B cell (primary cell): Measurements from ENCODE around the gene ZNF334. TPM values are rescaled to one million over a fixed set of nuclear protein-coding genes. Genes with fewer than 3 reads are reported as not detected.

Source experiments
- ATAC-seq: fragments of 200-7000 bp; cut with Tn5 transposase; one replicate; pipeline ENCODE4 v1.10.0; 2021; ENCODE audit warnings: low read depth, mild to moderate bottlenecking, moderate number of reproducible peaks, moderate library complexity
- CTCF ChIA-PET: fragments of 350-600 bp; sonication (Branson Sonifier 250); formaldehyde crosslinking; loops from one replicate; lab custom pipeline; 2021; ENCODE audit warnings: antibody characterized with exemption, inconsistent platforms; lab: Charles Lee
- POLR2A ChIA-PET: fragments of 350-600 bp; sonication (Branson Sonifier 250); formaldehyde crosslinking; loops from one replicate; lab custom pipeline; 2021; ENCODE audit warnings: antibody characterized with exemption; lab: Charles Lee
- DNase-seq: peaks from one replicate; pipeline ENCODE4 v3.0.0; 2013
- H2AFZ ChIP-seq: 2 replicates; pipeline ENCODE4 v1.6.1; 2012; ENCODE audit warnings: mild to moderate bottlenecking, low read depth, low read length; ENCODE audit not compliant: insufficient read depth, poor library complexity, severe bottlenecking
- H3K27ac ChIP-seq, 2 donors: 1 replicate in 1 of 2; 2 replicates in 1 of 2; pipeline ENCODE4 v1.5.1; 2012 to 2013; ENCODE audit warnings: low read length in 2 of 2, mild to moderate bottlenecking in 2 of 2, moderate library complexity in 1 of 2
- H3K27me3 ChIP-seq, 4 experiments: fragments of 200-600 bp in 1 of 4; sonication (generic) in 1 of 4; replicated peaks in 1 of 4; 1 replicate in 2 of 4; 2 replicates in 2 of 4; pipeline versions ENCODE4 v1.6.1 to v1.7.0; 2013 to 2016; ENCODE audit warnings: low read length in 3 of 4, mild to moderate bottlenecking in 2 of 4, mixed read lengths in 1 of 4, moderate library complexity in 1 of 4; ENCODE audit not compliant: insufficient read depth in 4 of 4, control insufficient read depth in 3 of 4; ENCODE audit errors: control extremely low read depth in 1 of 4
- H3K36me3 ChIP-seq, 2 experiments: replicated peaks in 1 of 2; 1 replicate in 1 of 2; 2 replicates in 1 of 2; pipeline versions ENCODE4 v1.6.1 to v1.7.1; 2013; ENCODE audit warnings: low read length in 1 of 2; ENCODE audit not compliant: insufficient read depth in 2 of 2, control insufficient read depth in 1 of 2; ENCODE audit errors: control extremely low read depth in 1 of 2, extremely low read depth in 1 of 2
- H3K4me1 ChIP-seq, 2 donors: fragments of 200-600 bp in 1 of 2; sonication (generic) in 1 of 2; 1 replicate in 1 of 2; 2 replicates in 1 of 2; pipeline versions ENCODE4 v1.5.1 to v1.6.1; 2013 to 2017; ENCODE audit warnings: low read length in 2 of 2; ENCODE audit not compliant: control insufficient read depth in 2 of 2, insufficient read depth in 2 of 2
- H3K4me2 ChIP-seq: replicated peaks from 2 replicates; pipeline ENCODE3; 2012; ENCODE audit warnings: mild to moderate bottlenecking, low read depth, low read length; ENCODE audit not compliant: poor library complexity, severe bottlenecking
- H3K4me3 ChIP-seq, 5 experiments: fragments of 200-600 bp in 1 of 5; sonication (generic) in 1 of 5; 1 replicate in 3 of 5; 2 replicates in 2 of 5; pipeline versions ENCODE4 v1.5.1 to v1.7.0; 2011 to 2016; ENCODE audit warnings: low read length in 4 of 5, mild to moderate bottlenecking in 4 of 5, low read depth in 2 of 5, control low read depth in 1 of 5, moderate library complexity in 1 of 5; ENCODE audit not compliant: insufficient read depth in 1 of 5; ENCODE audit errors: control extremely low read depth in 1 of 5, extremely low read depth in 1 of 5
- H3K79me2 ChIP-seq: fragments of 200-600 bp; sonication (generic); one replicate; pipeline ENCODE4 v1.6.0; 2016; ENCODE audit warnings: low read length; ENCODE audit not compliant: control insufficient read depth, insufficient read depth
- H3K9ac ChIP-seq: fragments of 200-600 bp; sonication (generic); 2 replicates; pipeline ENCODE4 v1.6.1; 2017; ENCODE audit warnings: mild to moderate bottlenecking, low read length, moderate library complexity
- H3K9me3 ChIP-seq, 3 donors: one replicate each; pipeline versions ENCODE4 v1.6.1 to v1.7.1; 2013; ENCODE audit warnings: low read length in 2 of 3; ENCODE audit not compliant: control insufficient read depth in 2 of 3, insufficient read depth in 1 of 3; ENCODE audit errors: control extremely low read depth in 1 of 3
- H4K20me1 ChIP-seq: 2 replicates; pipeline ENCODE4 v1.6.0; 2012; ENCODE audit warnings: mild to moderate bottlenecking, low read length; ENCODE audit not compliant: insufficient read depth, control insufficient read depth, poor library complexity, severe bottlenecking
- H3K27ac Mint-ChIP-seq: one replicate; pipeline ENCODE4 v1.8.0; 2021; ENCODE audit warnings: mixed read lengths
- H3K27me3 Mint-ChIP-seq: one replicate; pipeline ENCODE4 v1.8.0; 2021; ENCODE audit warnings: mixed read lengths
- H3K4me1 Mint-ChIP-seq: one replicate; pipeline ENCODE4 v1.8.0; 2021; ENCODE audit warnings: mixed read lengths
- H3K4me3 Mint-ChIP-seq: one replicate; pipeline ENCODE4 v1.8.0; 2021; ENCODE audit warnings: mixed read lengths
- H3K9me3 Mint-ChIP-seq: one replicate; pipeline ENCODE4 v1.8.0; 2022; ENCODE audit warnings: mixed read lengths; ENCODE audit not compliant: insufficient read depth
- EZH2 ChIP-seq: IDR thresholded peaks from 2 replicates; pipeline ENCODE4 v1.6.1; 2012; ENCODE audit warnings: borderline replicate concordance, low read depth, mild to moderate bottlenecking, moderate library complexity, low read length; ENCODE audit not compliant: insufficient read depth, poor library complexity, severe bottlenecking
- WGBS: methylation state at CpG from one replicate; pipeline ENCODE4 v1.1.5; 2013; ENCODE audit warnings: missing lambda C conversion rate; ENCODE audit not compliant: insufficient coverage; 5-methylcytosine and 5-hydroxymethylcytosine counted together
- intact Hi-C: fragments of 100-400 bp; cut with micrococcal nuclease; formaldehyde crosslinking; loops from one replicate; pipeline ENCODE4 v1.10.0; 2022
- polyA plus RNA-seq: library from polyadenylated mRNA; depleted of rRNA; stranded (reverse); fragments of >200 nt; gene quantifications from 2 replicates; pipeline ENCODE4 v1.2.3, GENCODE V29; 2012
- total RNA-seq, 2 donors: library from RNA; stranded (reverse); fragments of 120-200 nt in 1 of 2; gene quantifications; 1 replicate in 1 of 2; 2 replicates in 1 of 2; pipeline versions ENCODE4 v1.2.3 to v1.2.4, GENCODE V29; 2013 to 2022
- TF ChIP-seq, protein P1 (sequence below): fragments of 200-600 bp; IDR thresholded peaks from one replicate; pipeline ENCODE4 v1.8.0; 2022; ENCODE audit warnings: antibody characterized with exemption, mild to moderate bottlenecking

The ZNF334 gene
- total and polyA plus RNA-seq, 2 donors (not counting 1 experiment from before 2014, with no cell fraction given), result 0.22 to 0.30 TPM

DNA sequence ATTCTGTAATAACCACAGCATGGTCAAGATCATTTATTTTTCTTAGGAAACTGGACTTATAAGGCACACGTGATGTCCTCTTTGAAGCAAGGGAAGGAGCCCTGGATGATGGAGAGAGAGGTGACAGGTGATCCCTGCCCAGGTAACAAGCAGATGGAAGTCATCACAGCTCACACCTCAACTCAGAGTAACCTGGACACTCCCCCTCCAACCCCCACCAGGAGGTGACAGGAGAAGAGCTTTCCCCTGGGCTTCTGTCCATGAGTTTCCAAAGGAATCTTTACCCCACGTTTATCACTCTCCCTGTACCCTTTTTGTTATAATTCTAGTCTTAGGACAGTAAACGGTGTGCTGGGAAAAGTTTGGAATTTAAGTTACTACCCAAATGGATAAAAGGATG lies 28.4 kb downstream of the ZNF334 start:
- peaks cover 50% of the 10 kb centered on the region for H3K27me3 Mint-ChIP-seq
- Histone ChIP-seq H3K79me2 (no peaks in the 10 kb centered on the region), H3K4me1 (no peaks in the 10 kb centered on the region), H3K9ac (no peak overlapping the region), H3K4me2 (no peak overlapping the region), H3K27me3 (peaks cover 0 to 21% (median 12%) of the 10 kb centered on the region in 4 experiments), H3K27ac (no peak overlapping the region), H3K4me3 (no peak overlapping the region), H4K20me1 (no peaks in the 10 kb centered on the region), H3K36me3 (no peaks in the 10 kb centered on the region), H3K9me3 (no peaks in the 10 kb centered on the region), H2AFZ (no peak overlapping the region)
- no peak overlapping the region for H3K4me3 Mint-ChIP-seq
- POLR2A ChIA-PET, result no interaction called here
- intact Hi-C loops, result no loop called here
- H3K4me1 Mint-ChIP-seq, result no peaks in the 10 kb centered on the region
- TF ChIP-seq, protein P1, sequence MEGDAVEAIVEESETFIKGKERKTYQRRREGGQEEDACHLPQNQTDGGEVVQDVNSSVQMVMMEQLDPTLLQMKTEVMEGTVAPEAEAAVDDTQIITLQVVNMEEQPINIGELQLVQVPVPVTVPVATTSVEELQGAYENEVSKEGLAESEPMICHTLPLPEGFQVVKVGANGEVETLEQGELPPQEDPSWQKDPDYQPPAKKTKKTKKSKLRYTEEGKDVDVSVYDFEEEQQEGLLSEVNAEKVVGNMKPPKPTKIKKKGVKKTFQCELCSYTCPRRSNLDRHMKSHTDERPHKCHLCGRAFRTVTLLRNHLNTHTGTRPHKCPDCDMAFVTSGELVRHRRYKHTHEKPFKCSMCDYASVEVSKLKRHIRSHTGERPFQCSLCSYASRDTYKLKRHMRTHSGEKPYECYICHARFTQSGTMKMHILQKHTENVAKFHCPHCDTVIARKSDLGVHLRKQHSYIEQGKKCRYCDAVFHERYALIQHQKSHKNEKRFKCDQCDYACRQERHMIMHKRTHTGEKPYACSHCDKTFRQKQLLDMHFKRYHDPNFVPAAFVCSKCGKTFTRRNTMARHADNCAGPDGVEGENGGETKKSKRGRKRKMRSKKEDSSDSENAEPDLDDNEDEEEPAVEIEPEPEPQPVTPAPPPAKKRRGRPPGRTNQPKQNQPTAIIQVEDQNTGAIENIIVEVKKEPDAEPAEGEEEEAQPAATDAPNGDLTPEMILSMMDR, result no peak
- no peak for TF ChIP-seq EZH2
- no peak overlapping the region for H3K27ac Mint-ChIP-seq
- CTCF ChIA-PET, result interaction anchor here (1.5 kb wide), 1 partner anchor 353 kb away, joined by 3 read pairs; no protein-coding TSS in a partner anchor
- WGBS, result 84% methylated on average over 2 of the region's 3 CpGs
- no peaks in the 10 kb centered on the region for H3K9me3 Mint-ChIP-seq
- DNase-seq (no peak), ATAC-seq (no peak)

DNA sequence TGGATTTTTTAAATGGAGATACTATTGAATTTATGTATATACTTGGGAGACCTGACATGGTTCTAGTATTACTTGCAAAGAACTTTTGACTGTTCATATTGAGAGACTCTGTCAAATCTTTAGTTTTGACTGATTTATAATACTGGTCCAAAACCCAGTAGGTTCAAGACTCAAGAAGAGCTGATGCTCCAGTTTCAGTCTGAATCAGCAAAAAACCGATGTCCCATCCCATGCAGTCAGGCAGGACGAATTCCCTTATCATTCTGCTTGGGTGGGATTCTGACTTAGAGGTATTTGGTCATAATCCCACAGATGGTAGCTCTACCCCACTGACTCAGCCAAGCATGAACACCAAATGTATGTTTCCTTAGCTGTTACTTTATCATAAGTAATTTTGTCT lies 29.5 kb downstream of the ZNF334 start:
- TF ChIP-seq, protein P1, result no peak
- no peak for TF ChIP-seq EZH2
- no peak for DNase-seq
- peaks cover 50% of the 10 kb centered on the region for H3K27me3 Mint-ChIP-seq
- Histone ChIP-seq H3K36me3 (no peaks in the 10 kb centered on the region), H3K4me2 (no peak overlapping the region), H3K27me3 (peaks cover 0 to 18% (median 11%) of the 10 kb centered on the region in 4 experiments), H3K9me3 (no peaks in the 10 kb centered on the region), H3K4me3 (no peak overlapping the region), H3K79me2 (no peaks in the 10 kb centered on the region), H3K4me1 (no peaks in the 10 kb centered on the region), H3K27ac (no peak overlapping the region), H3K9ac (no peak overlapping the region), H4K20me1 (no peaks in the 10 kb centered on the region), H2AFZ (no peak overlapping the region)
- H3K4me3 Mint-ChIP-seq, result no peak overlapping the region
- no CpG with 5 or more reads among the region's 2 CpGs for WGBS
- ChIA-PET POLR2A (no interaction called here), CTCF (no interaction called here)
- no peaks in the 10 kb centered on the region for H3K4me1 Mint-ChIP-seq
- H3K9me3 Mint-ChIP-seq, result no peaks in the 10 kb centered on the region
- no peak for ATAC-seq
- H3K27ac Mint-ChIP-seq, result no peak overlapping the region
- intact Hi-C loops, result no loop called here
